Gastrocnemius medialis (tissue), 4 donors: ENCODE data around the gene ENDOV. TPM values are rescaled to one million over a fixed set of nuclear protein-coding genes. Genes with fewer than 3 reads are reported as not detected.

ENCODE experiments used
- ATAC-seq, 2 donors: fragments of 150-250 bp; one replicate each; pipeline ENCODE4 v1.9.1; 2016
- DNase-seq, 2 donors: peaks; one replicate each; pipeline ENCODE4 v3.0.0-alpha.2; 2019
- H3K27ac ChIP-seq, 4 donors: fragments of 200-600 bp; sonication (generic); 1 replicate in 1 of 4; 2 replicates in 3 of 4; pipeline ENCODE4 v1.5.1; 2016 to 2018; ENCODE audit warnings: mild to moderate bottlenecking in 2 of 4, moderate library complexity in 1 of 4
- H3K27me3 ChIP-seq, 3 donors: fragments of 200-600 bp; sonication (generic) in 2 of 3; 1 replicate in 1 of 3; 2 replicates in 2 of 3; pipeline versions ENCODE4 v1.5.1 to v1.6.0; 2016 to 2019; ENCODE audit warnings: mild to moderate bottlenecking in 1 of 3, moderate library complexity in 1 of 3
- H3K36me3 ChIP-seq, 2 donors: fragments of 200-600 bp; sonication (generic) in 1 of 2; one replicate each; pipeline ENCODE4 v1.5.1; 2017 to 2018
- H3K4me1 ChIP-seq, 2 donors: fragments of 200-600 bp; sonication (generic) in 1 of 2; one replicate each; pipeline ENCODE4 v1.5.1; 2016 to 2017; ENCODE audit warnings: mild to moderate bottlenecking in 2 of 2
- H3K4me3 ChIP-seq, 4 donors: fragments of 200-600 bp; sonication (generic) in 3 of 4; 1 replicate in 1 of 4; 2 replicates in 3 of 4; pipeline ENCODE4 v1.5.1; 2016 to 2019; ENCODE audit warnings: mild to moderate bottlenecking in 2 of 4
- H3K9me3 ChIP-seq, 3 donors: fragments of 200-600 bp; sonication (generic) in 2 of 3; 1 replicate in 1 of 3; 2 replicates in 2 of 3; pipeline ENCODE4 v1.5.1; 2016 to 2019
- CTCF ChIP-seq, 5 experiments: fragments of 450-650 bp in 3 of 5; fragments of 200-600 bp in 2 of 5; sonication (generic) in 2 of 5; IDR thresholded peaks in 4 of 5; conservative IDR thresholded peaks in 1 of 5; 1 replicate in 4 of 5; 2 replicates in 1 of 5; pipeline ENCODE4 v1.5.1; 2016 to 2019; ENCODE audit warnings: antibody characterized with exemption in 5 of 5, mild to moderate bottlenecking in 3 of 5, moderate library complexity in 3 of 5
- POLR2A ChIP-seq, 2 donors: fragments of 450-650 bp; IDR thresholded peaks; one replicate each; pipeline ENCODE4 v1.6.1; 2017; ENCODE audit warnings: antibody characterized with exemption in 2 of 2, mild to moderate bottlenecking in 2 of 2, moderate library complexity in 2 of 2
- in situ Hi-C, 4 donors: fragments of 200-750 bp; cut with MboI; loops; one replicate each; pipeline versions ENCODE4 v1.15.0 to v1.8.0; 2017; ENCODE audit warnings: low sequenced_read_pairs in 4 of 4
- intact Hi-C: fragments of 100-400 bp; cut with DNase I; formaldehyde crosslinking; loops from one replicate; pipeline ENCODE4 v1.15.1; 2023; ENCODE audit warnings: low total_unique reads
- total RNA-seq, 4 donors: library from RNA; depleted of rRNA; stranded (reverse); fragments of >200 nt; gene quantifications; one replicate each; pipeline versions ENCODE4 v1.1.0 to v1.2.3, GENCODE V29; 2016

ENDOV gene
- total RNA-seq, 4 donors from 2014 or later, result 9.1 to 24.1 (median 18.0) TPM

- intact Hi-C loops (no loop called here), in situ Hi-C loops (no loop called here)
- ATAC-seq (no peak), DNase-seq (no peak)
- H3K27ac ChIP-seq, result no peak overlapping the region
- H3K36me3 ChIP-seq, result peaks cover 0 to 97% of the 10 kb centered on the region in 2 donors
- no peaks in the 10 kb centered on the region for H3K27me3 ChIP-seq
- no peaks in the 10 kb centered on the region for H3K4me1 ChIP-seq
- no peak for TF ChIP-seq POLR2A (IDR thresholded peaks at IDR 0.05)
- TF ChIP-seq CTCF (IDR thresholded peaks at IDR 0.05 in 4 of 5, conservative IDR thresholded peaks at IDR 0.05 in 1 of 5), result no peak
- no peak overlapping the region for H3K4me3 ChIP-seq
- no peaks in the 10 kb centered on the region for H3K9me3 ChIP-seq
These were observed 25.7 kb upstream of the ENDOV start for GRCh38 chr17:80389011-80389995.

GRCh38 chr17:80393241-80393890, 21.6 kb upstream of the ENDOV start:
- no peak for TF ChIP-seq CTCF (IDR thresholded peaks at IDR 0.05 in 4 of 5, conservative IDR thresholded peaks at IDR 0.05 in 1 of 5)
- no peak for TF ChIP-seq POLR2A (IDR thresholded peaks at IDR 0.05)
- in situ Hi-C loops (no loop called here), intact Hi-C loops (no loop called here)
- Histone ChIP-seq H3K4me3 (no peak overlapping the region), H3K36me3 (peaks cover 0 to 58% of the 10 kb centered on the region in 2 donors), H3K4me1 (peaks cover 0 to 4% of the 10 kb centered on the region in 2 donors), H3K27ac (no peak overlapping the region), H3K9me3 (no peaks in the 10 kb centered on the region), H3K27me3 (no peaks in the 10 kb centered on the region)
- DNase-seq, result no peak
- no peak for ATAC-seq

GRCh38 chr17:80393961-80394360, 21.0 kb upstream of the ENDOV start:
- DNase-seq, result no peak
- no peak overlapping the region for H3K27ac ChIP-seq

GRCh38 chr17:80394629-80395216, 20.2 kb upstream of the ENDOV start:
- Histone ChIP-seq H3K4me3 (no peak overlapping the region), H3K4me1 (peaks cover 0 to 4% of the 10 kb centered on the region in 2 donors), H3K27me3 (no peaks in the 10 kb centered on the region), H3K36me3 (peaks cover 0 to 45% of the 10 kb centered on the region in 2 donors), H3K9me3 (no peaks in the 10 kb centered on the region), H3K27ac (no peak overlapping the region)
- TF ChIP-seq CTCF (IDR thresholded peaks at IDR 0.05 in 4 of 5, conservative IDR thresholded peaks at IDR 0.05 in 1 of 5), result no peak
- DNase-seq, result no peak
- ATAC-seq, result peak in 1 of 2 donors; percentile 56
- in situ Hi-C loops, result no loop called here
- intact Hi-C loops, result no loop called here

More at GRCh38 chr17:80393961-80394360, 21.0 kb upstream of the ENDOV start:
- H3K9me3 ChIP-seq, result no peaks in the 10 kb centered on the region
- TF ChIP-seq POLR2A (IDR thresholded peaks at IDR 0.05) (no peak), CTCF (IDR thresholded peaks at IDR 0.05 in 4 of 5, conservative IDR thresholded peaks at IDR 0.05 in 1 of 5) (no peak)
- ATAC-seq, result no peak
- H3K27me3 ChIP-seq, result no peaks in the 10 kb centered on the region
- intact Hi-C loops, result no loop called here
- peaks cover 0 to 52% of the 10 kb centered on the region in 2 donors for H3K36me3 ChIP-seq
- peaks cover 0 to 4% of the 10 kb centered on the region in 2 donors for H3K4me1 ChIP-seq
- in situ Hi-C loops, result no loop called here
- H3K4me3 ChIP-seq, result no peak overlapping the region
